Measurements from ENCODE around the gene MAZ. TPM values are rescaled to one million over a fixed set of nuclear protein-coding genes. Genes with fewer than 3 reads are reported as not detected.

Gene MAZ
- total and polyA plus RNA-seq, 2 of the 13 experiments (the other 11 are each of a cell fraction or from before 2014, with no cell fraction given), result 203 to 277 TPM

DNA sequence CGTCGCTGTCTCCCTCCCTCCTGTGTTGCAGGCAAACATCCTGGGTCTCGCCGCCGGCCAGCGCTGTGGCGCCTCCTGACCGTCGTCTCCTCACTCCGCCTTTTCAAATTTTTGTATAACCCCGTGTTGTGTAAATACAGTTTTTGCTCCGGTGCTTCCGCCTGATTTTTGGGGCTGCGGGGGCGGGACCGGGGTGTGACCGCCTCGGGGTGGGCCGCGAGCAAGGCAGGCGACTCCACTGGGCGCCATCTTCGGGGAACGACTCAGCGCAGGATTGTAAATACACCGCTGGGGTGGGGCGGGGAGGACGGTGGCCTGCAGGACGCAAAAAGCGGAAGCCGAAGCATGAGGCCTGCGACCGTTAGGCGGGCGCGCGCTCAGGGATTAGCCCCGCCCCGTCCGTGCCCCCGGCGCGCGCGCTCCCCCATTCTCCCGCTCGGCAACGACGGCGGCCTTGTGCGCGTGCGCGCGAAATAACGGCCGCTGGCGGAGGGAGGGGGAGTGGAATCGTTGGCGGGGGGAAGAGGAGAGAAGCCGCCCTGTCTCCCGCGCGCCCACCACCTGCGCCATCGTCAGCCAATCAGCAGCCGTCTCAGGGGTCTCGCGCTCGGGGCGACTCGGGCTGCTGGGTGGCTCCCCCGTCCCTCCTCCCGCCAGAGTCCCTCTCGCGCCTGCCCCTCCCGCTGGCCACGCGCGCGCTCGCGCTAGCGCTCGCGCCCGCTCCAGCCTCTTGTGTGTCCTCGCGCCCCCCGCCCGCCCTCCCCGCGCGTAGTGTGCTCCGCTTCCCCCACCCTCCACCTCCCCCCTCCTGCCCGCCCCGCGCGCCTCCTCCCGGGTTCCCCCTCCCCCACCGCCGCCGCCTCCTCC, 864 bp upstream of the MAZ start (continued):
- TF ChIP-seq ARID5B (CRISPR knock-in tag; IDR thresholded peaks at IDR 0.05) (peak; percentile 85), ZNF446 (CRISPR knock-in tag; IDR thresholded peaks at IDR 0.05) (no peak), HDAC1 (CRISPR knock-in tag; IDR thresholded peaks at IDR 0.05) (peak; percentile 97), AKAP8 (CRISPR knock-in tag; IDR thresholded peaks at IDR 0.05) (peak; percentile 100), ZSCAN31 (CRISPR knock-in tag; IDR thresholded peaks at IDR 0.05; ENCODE audit: low read depth) (peak; percentile 95), HDAC6 (IDR thresholded peaks at IDR 0.05; ENCODE audit: low read depth, low read length) (no peak), JUN (CRISPR knock-in tag; IDR thresholded peaks at IDR 0.05) (peak; percentile 30; the same call in 1 of the 2 replicates), GTF2F1 (IDR thresholded peaks at IDR 0.05; ENCODE audit: low read length) (0 out of 2 replicates have a peak, but pooled peaks have one; percentile 15), ZNF644 (CRISPR knock-in tag; IDR thresholded peaks at IDR 0.05; ENCODE audit: low read depth) (no peak), RCOR2 (CRISPR knock-in tag; IDR thresholded peaks at IDR 0.05) (peak; percentile 42; the same call in 1 of the 2 replicates), NFATC3 (CRISPR knock-in tag; IDR thresholded peaks at IDR 0.05) (peak; percentile 61; the same call in 1 of the 2 replicates), TEF (CRISPR knock-in tag; IDR thresholded peaks at IDR 0.05) (peak; percentile 72; the same call in 1 of the 2 replicates), NKX3-1 (CRISPR knock-in tag; IDR thresholded peaks at IDR 0.05) (peak; percentile 75), RXRA (CRISPR knock-in tag; IDR thresholded peaks at IDR 0.05) (peak; percentile 91), SMARCE1 (IDR thresholded peaks at IDR 0.05; ENCODE audit: borderline replicate concordance) (no peak), ZBTB1 (CRISPR knock-in tag; IDR thresholded peaks at IDR 0.05; ENCODE audit: borderline replicate concordance) (no peak), TAF1 (CRISPR knock-in tag; IDR thresholded peaks at IDR 0.05) (peak; percentile 95), E2F1 (CRISPR knock-in tag; IDR thresholded peaks at IDR 0.05) (peak; percentile 99)
- TF ChIP-seq, protein P1, sequence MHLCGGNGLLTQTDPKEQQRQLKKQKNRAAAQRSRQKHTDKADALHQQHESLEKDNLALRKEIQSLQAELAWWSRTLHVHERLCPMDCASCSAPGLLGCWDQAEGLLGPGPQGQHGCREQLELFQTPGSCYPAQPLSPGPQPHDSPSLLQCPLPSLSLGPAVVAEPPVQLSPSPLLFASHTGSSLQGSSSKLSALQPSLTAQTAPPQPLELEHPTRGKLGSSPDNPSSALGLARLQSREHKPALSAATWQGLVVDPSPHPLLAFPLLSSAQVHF (CRISPR knock-in tag; IDR thresholded peaks at IDR 0.05), result peak; percentile 96
- TF ChIP-seq, protein P2, sequence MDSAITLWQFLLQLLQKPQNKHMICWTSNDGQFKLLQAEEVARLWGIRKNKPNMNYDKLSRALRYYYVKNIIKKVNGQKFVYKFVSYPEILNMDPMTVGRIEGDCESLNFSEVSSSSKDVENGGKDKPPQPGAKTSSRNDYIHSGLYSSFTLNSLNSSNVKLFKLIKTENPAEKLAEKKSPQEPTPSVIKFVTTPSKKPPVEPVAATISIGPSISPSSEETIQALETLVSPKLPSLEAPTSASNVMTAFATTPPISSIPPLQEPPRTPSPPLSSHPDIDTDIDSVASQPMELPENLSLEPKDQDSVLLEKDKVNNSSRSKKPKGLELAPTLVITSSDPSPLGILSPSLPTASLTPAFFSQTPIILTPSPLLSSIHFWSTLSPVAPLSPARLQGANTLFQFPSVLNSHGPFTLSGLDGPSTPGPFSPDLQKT (CRISPR knock-in tag; IDR thresholded peaks at IDR 0.05; ENCODE audit: borderline replicate concordance), result 0 out of 2 replicates have a peak, but pooled peaks have one; percentile 61
- TF ChIP-seq, protein P3, sequence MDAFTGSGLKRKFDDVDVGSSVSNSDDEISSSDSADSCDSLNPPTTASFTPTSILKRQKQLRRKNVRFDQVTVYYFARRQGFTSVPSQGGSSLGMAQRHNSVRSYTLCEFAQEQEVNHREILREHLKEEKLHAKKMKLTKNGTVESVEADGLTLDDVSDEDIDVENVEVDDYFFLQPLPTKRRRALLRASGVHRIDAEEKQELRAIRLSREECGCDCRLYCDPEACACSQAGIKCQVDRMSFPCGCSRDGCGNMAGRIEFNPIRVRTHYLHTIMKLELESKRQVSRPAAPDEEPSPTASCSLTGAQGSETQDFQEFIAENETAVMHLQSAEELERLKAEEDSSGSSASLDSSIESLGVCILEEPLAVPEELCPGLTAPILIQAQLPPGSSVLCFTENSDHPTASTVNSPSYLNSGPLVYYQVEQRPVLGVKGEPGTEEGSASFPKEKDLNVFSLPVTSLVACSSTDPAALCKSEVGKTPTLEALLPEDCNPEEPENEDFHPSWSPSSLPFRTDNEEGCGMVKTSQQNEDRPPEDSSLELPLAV (CRISPR knock-in tag; conservative IDR thresholded peaks at IDR 0.05; ENCODE audit: low read depth), result no peak

Data from HepG2 (cell line).